Measurements from ENCODE around the gene RPL5. TPM values are rescaled to one million over a fixed set of nuclear protein-coding genes. Genes with fewer than 3 reads are reported as not detected.
A peak's percentile ranks its signal among the peaks of the same experiment; 100 is the strongest.

The RPL5 gene
- total RNA-seq, 4 donors from 2014 or later: 1,169 to 2,433 (median 2,010) TPM

GRCh38 chr1:92786111-92786901 is 45.5 kb upstream of the RPL5 start:
- no peak for ATAC-seq
- Histone ChIP-seq H3K27ac (peak overlapping the region in 2 of 4 donors; percentile 93 to 100), H3K9me3 (no peaks in the 10 kb centered on the region), H3K36me3 (no peaks in the 10 kb centered on the region), H3K27me3 (no peaks in the 10 kb centered on the region), H3K4me1 (peaks cover 0 to 31% (median 7%) of the 10 kb centered on the region in 3 donors), H3K4me3 (peak overlapping the region in 1 of 2 donors; percentile 88)
- TF ChIP-seq CTCF (IDR thresholded peaks at IDR 0.05) (no peak), EP300 (IDR thresholded peaks at IDR 0.05) (no peak), POLR2AphosphoS5 (IDR thresholded peaks at IDR 0.05) (no peak), POLR2A (IDR thresholded peaks at IDR 0.05) (no peak)
- 76 to 84% methylated on average over 3 to 5 of the region's 5 CpGs for WGBS, 2 donors (ENCODE audit: low coverage in 1 of 2)

- Histone ChIP-seq H3K27ac (no peak overlapping the region), H3K9me3 (peaks cover 0 to 5% (median 0%) of the 10 kb centered on the region in 3 donors), H3K4me1 (peaks cover 0 to 9% (median 0%) of the 10 kb centered on the region in 3 donors), H3K36me3 (no peaks in the 10 kb centered on the region), H3K27me3 (no peaks in the 10 kb centered on the region), H3K4me3 (no peak overlapping the region)
- TF ChIP-seq POLR2A (IDR thresholded peaks at IDR 0.05): no peak
- TF ChIP-seq EP300 (IDR thresholded peaks at IDR 0.05): no peak
- TF ChIP-seq CTCF (IDR thresholded peaks at IDR 0.05): no peak
- no peak for TF ChIP-seq POLR2AphosphoS5 (IDR thresholded peaks at IDR 0.05)
- no peak for ATAC-seq
These were observed 41.8 kb upstream of the RPL5 start for GRCh38 chr1:92790081-92790480.

- no peak overlapping the region for H3K27ac ChIP-seq
- no peak overlapping the region for H3K4me3 ChIP-seq
- TF ChIP-seq POLR2A (IDR thresholded peaks at IDR 0.05) (no peak), EP300 (IDR thresholded peaks at IDR 0.05) (no peak), POLR2AphosphoS5 (IDR thresholded peaks at IDR 0.05) (no peak), CTCF (IDR thresholded peaks at IDR 0.05) (no peak)
- peaks cover 0 to under 1% (median 0%) of the 10 kb centered on the region in 3 donors for H3K4me1 ChIP-seq
- 85 to 95% methylated on average over 2 of the region's 2 CpGs for WGBS, 2 donors (ENCODE audit: low coverage in 1 of 2)
- no peak for ATAC-seq
- H3K9me3 ChIP-seq: peaks cover 0 to 5% (median 0%) of the 10 kb centered on the region in 3 donors
- H3K27me3 ChIP-seq: no peaks in the 10 kb centered on the region
- H3K36me3 ChIP-seq: no peaks in the 10 kb centered on the region
These were observed 41.0 kb upstream of the RPL5 start for GRCh38 chr1:92790867-92791266.

GRCh38 chr1:92791487-92792066 is 40.3 kb upstream of the RPL5 start:
- TF ChIP-seq EP300 (IDR thresholded peaks at IDR 0.05): no peak
- TF ChIP-seq POLR2AphosphoS5 (IDR thresholded peaks at IDR 0.05): no peak
- TF ChIP-seq CTCF (IDR thresholded peaks at IDR 0.05): no peak
- no peak for TF ChIP-seq POLR2A (IDR thresholded peaks at IDR 0.05)
- peaks cover 0 to 5% (median 0%) of the 10 kb centered on the region in 3 donors for H3K9me3 ChIP-seq

More at GRCh38 chr1:92791487-92792066, 40.3 kb upstream of the RPL5 start:
- H3K27ac ChIP-seq: no peak overlapping the region
- H3K27me3 ChIP-seq: no peaks in the 10 kb centered on the region
- no peaks in the 10 kb centered on the region for H3K36me3 ChIP-seq
- WGBS, 2 donors (ENCODE audit: low coverage in 1 of 2): 47 to 63% methylated on average over 7 of the region's 7 CpGs
- no peak overlapping the region for H3K4me3 ChIP-seq
- no peaks in the 10 kb centered on the region for H3K4me1 ChIP-seq
- no peak for ATAC-seq

Data from gastroesophageal sphincter (tissue), 4 donors.